Left forelimb (tissue), 1 donor: Measurements from ENCODE around the gene SASH1.
"Not testable (repeated sequence)": the region's sequence is repeated elsewhere in the genome, so short reads cannot be mapped to it uniquely, and the experiment has no call there.

Source experiments
- DNase-seq: peaks from one replicate; pipeline ENCODE4 v3.0.0-alpha.2; 2018; ENCODE audit warnings: low spot score

Gene SASH1

GRCh38 chr6:148365041-148365440 lies 22.4 kb downstream of the SASH1 start:
- no peak for DNase-seq

- DNase-seq, result no peak
These were observed 24.9 kb downstream of the SASH1 start for GRCh38 chr6:148367411-148368024.

GRCh38 chr6:148370176-148370575 lies 27.5 kb downstream of the SASH1 start:
- DNase-seq, result no peak

DNA sequence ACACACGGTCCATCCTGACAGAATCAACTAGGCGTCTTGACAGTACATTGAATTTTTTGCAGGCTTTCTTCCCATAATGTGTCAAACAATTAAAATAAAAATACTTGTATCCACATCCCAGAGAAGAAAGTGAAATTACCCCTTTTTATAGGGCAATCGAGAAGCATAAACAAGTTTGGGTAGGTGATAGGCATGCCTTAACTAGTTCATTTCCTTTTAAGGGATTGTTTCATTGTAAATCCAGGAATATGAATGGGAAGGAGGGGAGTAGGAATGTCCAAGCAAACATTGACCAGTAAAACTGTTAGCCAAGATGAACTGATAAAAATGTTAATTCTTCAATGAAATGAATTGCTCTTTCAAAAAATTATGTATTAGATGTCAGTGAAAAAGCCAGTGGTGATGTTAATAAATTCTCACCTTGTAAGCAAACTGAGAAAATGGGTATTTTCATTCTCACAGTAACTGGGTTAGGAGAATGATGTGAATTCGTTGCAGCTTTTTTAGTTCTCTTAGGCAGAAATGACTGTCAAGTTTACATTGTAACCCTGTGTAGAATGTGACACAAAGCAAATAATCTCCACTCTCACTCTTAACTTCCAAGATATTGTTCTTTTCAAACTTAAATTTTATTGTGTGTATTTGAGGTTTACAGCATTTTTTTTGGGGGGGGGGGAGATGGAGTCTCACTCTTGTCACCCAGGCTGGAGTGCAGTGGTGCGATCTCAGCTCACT lies 31.6 kb downstream of the SASH1 start:
- DNase-seq, result no peak

DNA sequence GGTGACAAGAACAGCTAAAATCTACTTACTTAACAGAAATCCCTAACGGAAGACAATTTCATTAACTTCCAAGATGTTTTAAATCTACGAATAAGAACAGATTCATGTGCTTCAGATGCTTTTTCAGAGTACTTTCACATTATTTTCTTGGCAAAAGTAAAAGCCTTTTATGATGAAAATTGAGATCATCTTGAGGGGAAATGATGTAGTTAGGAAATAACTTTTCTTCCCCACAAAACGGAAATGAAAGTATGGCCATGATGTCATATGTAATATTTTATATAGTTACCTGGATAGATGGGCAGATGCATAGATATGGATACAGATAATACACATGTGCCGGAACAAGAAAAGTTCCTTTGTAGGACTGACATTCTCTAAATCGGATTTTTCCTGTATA lies 32.8 kb downstream of the SASH1 start:
- DNase-seq, result no peak

GRCh38 chr6:148379481-148379880 lies 36.8 kb downstream of the SASH1 start:
- DNase-seq, result no peak

DNA sequence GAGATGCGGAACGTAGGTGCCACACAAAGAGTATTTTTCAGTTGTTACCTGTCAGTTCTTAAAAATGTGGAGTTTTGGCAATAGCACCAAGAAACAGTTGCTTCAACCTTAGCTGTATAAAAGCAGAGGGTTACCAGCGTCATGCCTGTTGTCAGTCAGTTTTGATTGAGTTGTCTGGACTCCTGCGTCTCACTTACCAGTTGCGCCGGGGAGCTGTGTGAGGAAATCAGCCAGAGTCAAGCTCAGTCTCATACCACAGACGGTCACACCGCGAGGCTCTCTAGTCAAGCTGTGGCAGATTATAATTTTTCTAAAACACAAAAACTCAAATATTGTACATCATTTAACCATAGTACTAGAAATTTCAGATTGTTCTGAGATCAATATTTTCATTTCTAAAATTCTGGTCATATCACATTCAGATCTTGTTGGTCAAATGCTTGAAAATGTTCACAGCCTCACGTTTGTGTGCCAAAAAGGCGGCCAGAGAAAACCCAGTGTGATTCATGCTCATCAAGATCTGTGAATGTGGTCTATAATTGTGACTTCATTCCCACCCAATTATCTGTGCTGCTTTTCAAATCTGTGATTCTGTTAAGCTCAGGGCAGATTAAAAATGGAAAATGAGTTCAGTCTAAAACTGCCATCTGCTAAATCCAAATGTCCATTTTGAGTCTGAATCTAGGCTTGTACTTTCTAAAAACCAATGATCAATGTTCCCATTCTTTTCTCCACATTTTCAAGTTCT lies 37.5 kb downstream of the SASH1 start:
- no peak for DNase-seq

DNA sequence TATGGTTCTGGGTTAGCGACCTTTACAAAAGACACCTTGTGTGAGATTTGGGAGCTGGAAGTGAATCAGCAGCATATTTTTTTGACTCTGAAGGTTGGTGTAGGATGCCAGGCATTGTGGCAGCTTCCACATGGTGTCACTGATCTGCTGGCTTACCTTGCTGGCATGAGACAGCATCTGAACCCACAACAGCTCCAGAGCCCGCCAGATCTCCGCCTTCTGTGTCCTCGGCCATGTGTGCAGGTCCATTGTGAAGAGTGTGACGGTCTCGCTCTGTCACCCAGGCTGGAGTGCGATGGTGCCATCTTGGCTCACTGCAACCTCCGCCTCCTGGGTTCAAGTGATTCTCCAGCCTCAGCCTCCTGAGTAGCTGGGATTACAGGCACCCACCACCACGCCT lies 39.4 kb downstream of the SASH1 start:
- DNase-seq, result not testable (repeated sequence)

- no peak for DNase-seq
These were observed 40.2 kb downstream of the SASH1 start for GRCh38 chr6:148382861-148383260.

GRCh38 chr6:148383658-148384368 lies 41.2 kb downstream of the SASH1 start:
- DNase-seq, result no peak

GRCh38 chr6:148385379-148385778 lies 42.7 kb downstream of the SASH1 start:
- DNase-seq, result no peak

- DNase-seq, result no peak
These were observed 45.9 kb downstream of the SASH1 start for GRCh38 chr6:148388521-148388920.

DNA sequence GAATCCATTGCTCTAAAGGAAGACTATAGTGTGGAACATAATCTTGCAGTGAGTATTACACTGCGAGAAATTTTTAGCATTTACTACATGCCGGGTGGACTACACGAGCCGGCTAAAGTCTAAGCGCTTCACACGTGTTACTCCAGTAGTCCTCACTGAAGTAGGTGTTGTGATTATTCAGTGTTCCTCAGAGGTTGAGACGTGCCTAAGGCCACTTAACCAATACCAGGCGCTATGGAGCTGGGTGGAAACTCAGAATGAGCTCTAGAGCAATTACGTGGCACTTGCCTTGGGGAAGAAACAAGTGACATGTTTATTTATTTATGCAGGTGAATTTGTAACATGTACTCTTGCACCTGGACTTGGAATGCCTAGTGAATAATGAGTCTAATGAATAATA lies 46.4 kb downstream of the SASH1 start:
- no peak for DNase-seq

- DNase-seq, result no peak
These were observed 47.3 kb downstream of the SASH1 start for GRCh38 chr6:148389917-148390316.

GRCh38 chr6:148392127-148392526 lies 49.5 kb downstream of the SASH1 start:
- not testable (repeated sequence) for DNase-seq

DNA sequence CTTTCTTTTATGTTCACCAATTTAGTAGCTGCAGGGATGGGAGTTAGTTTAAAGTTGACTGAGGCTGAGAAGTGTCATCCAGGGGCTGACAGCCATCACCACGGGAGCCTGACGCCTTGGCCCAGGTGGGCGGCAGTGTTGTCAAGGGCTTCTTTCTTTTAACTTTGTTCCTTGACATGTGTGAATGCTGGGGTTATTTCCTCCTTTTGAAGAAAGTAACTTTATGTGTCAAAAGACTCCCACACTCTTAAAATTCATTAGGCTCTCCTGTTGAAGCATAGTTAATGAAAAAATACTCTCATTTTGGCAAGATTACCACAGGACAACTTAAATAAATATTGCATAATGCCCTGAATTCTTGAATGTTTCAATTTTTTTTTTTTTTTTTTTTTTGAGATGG lies 50.0 kb downstream of the SASH1 start:
- no peak for DNase-seq

- no peak for DNase-seq
These were observed 53.0 kb downstream of the SASH1 start for GRCh38 chr6:148395583-148396101.

GRCh38 chr6:148396411-148396810 lies 53.8 kb downstream of the SASH1 start:
- DNase-seq, result no peak

GRCh38 chr6:148396926-148397325 lies 54.3 kb downstream of the SASH1 start:
- DNase-seq, result no peak

DNA sequence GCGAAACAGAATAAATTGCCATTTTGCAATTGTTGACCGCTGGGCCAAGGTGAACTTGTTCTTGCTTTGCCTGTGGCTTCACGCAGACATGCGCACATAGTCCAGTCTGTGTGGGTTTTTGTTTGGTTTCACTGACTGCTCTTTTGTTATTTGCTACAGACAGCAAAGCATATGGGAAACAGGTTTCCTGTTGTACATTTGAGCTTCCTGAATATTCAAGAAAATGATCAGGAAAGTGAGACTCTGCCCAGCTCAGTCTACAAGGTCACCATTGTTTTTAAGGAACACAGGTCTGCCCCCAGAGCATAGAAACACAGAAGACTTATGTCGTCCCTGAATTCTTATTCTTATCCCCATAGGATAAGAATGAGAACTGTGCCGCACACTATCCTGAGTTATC lies 55.6 kb downstream of the SASH1 start:
- no peak for DNase-seq

GRCh38 chr6:148398678-148399077 lies 56.0 kb downstream of the SASH1 start:
- DNase-seq, result no peak

- DNase-seq, result no peak
These were observed 58.9 kb downstream of the SASH1 start for GRCh38 chr6:148401571-148401970.
